Panc1 (cell line): ENCODE data around the gene CNTN4. TPM values are rescaled to one million over a fixed set of nuclear protein-coding genes. Genes with fewer than 3 reads are reported as not detected.

Experiments
- ATAC-seq: fragments of 200-7000 bp; cut with Tn5 transposase; 2 replicates; pipeline ENCODE4 v1.9.1; 2020; ENCODE audit warnings: mild to moderate bottlenecking, moderate library complexity
- BruUV-seq: library from RNA; stranded (reverse); fragments of 400-500 nt; replicated peaks from 2 replicates; lab custom pipeline; 2021; lab: Mats Ljungman, UMichigan
- CTCF ChIA-PET: fragments of 300-600 bp; sonication (Branson Sonifier 250); formaldehyde crosslinking; loops from one replicate; lab custom pipeline; 2022; ENCODE audit warnings: antibody characterized with exemption; lab: Charles Lee
- POLR2A ChIA-PET: fragments of 300-600 bp; sonication (Branson Sonifier 250); formaldehyde crosslinking; loops from one replicate; lab custom pipeline; 2022; ENCODE audit warnings: antibody characterized with exemption; lab: Charles Lee
- DNase-seq: peaks from one replicate; pipeline ENCODE4 v3.0.0-alpha.2; 2010; ENCODE audit warnings: low read depth, low spot score
- H3K27ac ChIP-seq: 2 replicates; pipeline ENCODE4 v1.5.1; 2011; ENCODE audit warnings: mild to moderate bottlenecking, low read length, inconsistent platforms
- H3K27me3 ChIP-seq: fragments of 200-500 bp; sonication (Bioruptor generic); 2 replicates; pipeline ENCODE4 v1.6.0; 2014; ENCODE audit warnings: low read length, inconsistent platforms; ENCODE audit not compliant: control insufficient read depth, insufficient read depth
- H3K36me3 ChIP-seq: fragments of 200-500 bp; sonication (Bioruptor generic); 2 replicates; pipeline ENCODE4 v1.5.1; 2014; ENCODE audit warnings: inconsistent platforms, mild to moderate bottlenecking, low read length, moderate library complexity; ENCODE audit not compliant: control insufficient read depth, insufficient read depth
- H3K4me1 ChIP-seq: 2 replicates; pipeline ENCODE4 v1.5.1; 2011; ENCODE audit warnings: inconsistent platforms, mild to moderate bottlenecking, low read length, moderate library complexity; ENCODE audit not compliant: control insufficient read depth, insufficient read depth
- H3K4me3 ChIP-seq, 2 experiments: 2 replicates each; pipeline ENCODE4 v1.5.1; 2011 to 2012; ENCODE audit warnings: low read depth in 2 of 2, low read length in 2 of 2, mild to moderate bottlenecking in 2 of 2, inconsistent platforms in 1 of 2, moderate library complexity in 1 of 2
- H3K9me3 ChIP-seq: fragments of 200-500 bp; sonication (Bioruptor generic); 2 replicates; pipeline ENCODE4 v1.5.1; 2014; ENCODE audit warnings: low read depth, mild to moderate bottlenecking, inconsistent platforms, low read length, moderate library complexity; ENCODE audit not compliant: control insufficient read depth, insufficient read depth
- POLR2AphosphoS5 ChIP-seq: IDR thresholded peaks from 2 replicates; pipeline ENCODE4 v1.6.1; 2012; ENCODE audit warnings: mild to moderate bottlenecking, low read depth, low read length, moderate library complexity
- SIN3A ChIP-seq: IDR thresholded peaks from 2 replicates; pipeline ENCODE4 v1.6.1; 2012; ENCODE audit warnings: low read depth, mild to moderate bottlenecking, low read length, moderate library complexity, borderline replicate concordance; ENCODE audit not compliant: insufficient read depth
- TCF7L2 ChIP-seq: IDR thresholded peaks from 2 replicates; pipeline ENCODE4 v1.6.1; 2011; ENCODE audit warnings: mild to moderate bottlenecking, low read depth, low read length, inconsistent platforms
- in situ Hi-C: cut with HindIII; loops from 2 replicates; pipeline ENCODE4 v1.10.0; 2016; ENCODE audit warnings: low sequenced_read_pairs, low pct_unique_long_range_greater_than_20kb
- intact Hi-C: fragments of 100-400 bp; cut with micrococcal nuclease; formaldehyde crosslinking; loops from one replicate; pipeline ENCODE4 v1.10.0; 2022; ENCODE audit not compliant: unreplicated experiment
- total RNA-seq: library from RNA; stranded (reverse); gene quantifications from one replicate; pipeline ENCODE4 v1.2.1, GENCODE V29; 2021; ENCODE audit not compliant: unreplicated experiment
- TF ChIP-seq, protein P1 (sequence below): fragments of 450-650 bp; IDR thresholded peaks from 2 replicates; pipeline ENCODE4 v1.5.1; 2017; ENCODE audit warnings: mild to moderate bottlenecking
- TF ChIP-seq, protein P2 (sequence below), 2 experiments: IDR thresholded peaks; 2 replicates each; pipeline ENCODE4 v1.6.1; 2011 to 2012; ENCODE audit warnings: low read depth in 2 of 2, control low read depth in 1 of 2, low read length in 1 of 2, mild to moderate bottlenecking in 1 of 2, moderate library complexity in 1 of 2; ENCODE audit not compliant: insufficient read depth in 1 of 2

The CNTN4 gene
- total RNA-seq, 1 experiment from 2014 or later: not detected

DNA sequence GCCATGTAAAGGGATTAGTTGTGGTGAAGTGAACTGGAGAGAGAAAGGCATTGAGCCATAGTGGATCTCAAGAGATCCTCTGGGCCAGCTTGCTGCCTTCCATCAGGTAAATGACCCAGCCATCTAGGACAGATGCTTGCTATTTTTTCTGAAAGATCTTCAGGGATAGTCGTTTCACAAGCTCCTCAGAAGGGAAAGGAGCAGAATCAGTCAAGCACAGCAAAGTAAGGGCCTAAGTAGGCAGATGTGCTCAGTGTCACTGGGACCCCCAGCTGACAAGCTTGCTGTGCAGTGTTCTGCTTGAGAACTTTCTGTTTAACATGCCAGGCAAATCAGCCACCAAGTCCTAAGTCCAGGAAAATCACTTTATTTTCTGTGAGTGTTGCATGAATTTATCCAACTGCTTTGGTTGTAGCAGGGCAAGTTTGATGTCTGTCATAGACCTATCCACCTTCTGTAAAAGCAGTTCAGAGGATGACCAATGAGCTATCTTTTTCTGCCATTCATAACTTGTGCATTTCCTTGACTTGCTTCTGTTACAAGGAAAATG lies 691.7 kb downstream of the CNTN4 start:
- DNase-seq (no peak), ATAC-seq (no peak)
- ChIA-PET POLR2A (no interaction called here), CTCF (no interaction called here)
- Histone ChIP-seq H3K4me3 (no peak overlapping the region), H3K4me1 (no peaks in the 10 kb centered on the region), H3K9me3 (no peaks in the 10 kb centered on the region), H3K27ac (no peak overlapping the region), H3K27me3 (no peaks in the 10 kb centered on the region), H3K36me3 (no peaks in the 10 kb centered on the region)
- no TSS peak for BruUV-seq
- TF ChIP-seq TCF7L2: no peak
- TF ChIP-seq, protein P1, sequence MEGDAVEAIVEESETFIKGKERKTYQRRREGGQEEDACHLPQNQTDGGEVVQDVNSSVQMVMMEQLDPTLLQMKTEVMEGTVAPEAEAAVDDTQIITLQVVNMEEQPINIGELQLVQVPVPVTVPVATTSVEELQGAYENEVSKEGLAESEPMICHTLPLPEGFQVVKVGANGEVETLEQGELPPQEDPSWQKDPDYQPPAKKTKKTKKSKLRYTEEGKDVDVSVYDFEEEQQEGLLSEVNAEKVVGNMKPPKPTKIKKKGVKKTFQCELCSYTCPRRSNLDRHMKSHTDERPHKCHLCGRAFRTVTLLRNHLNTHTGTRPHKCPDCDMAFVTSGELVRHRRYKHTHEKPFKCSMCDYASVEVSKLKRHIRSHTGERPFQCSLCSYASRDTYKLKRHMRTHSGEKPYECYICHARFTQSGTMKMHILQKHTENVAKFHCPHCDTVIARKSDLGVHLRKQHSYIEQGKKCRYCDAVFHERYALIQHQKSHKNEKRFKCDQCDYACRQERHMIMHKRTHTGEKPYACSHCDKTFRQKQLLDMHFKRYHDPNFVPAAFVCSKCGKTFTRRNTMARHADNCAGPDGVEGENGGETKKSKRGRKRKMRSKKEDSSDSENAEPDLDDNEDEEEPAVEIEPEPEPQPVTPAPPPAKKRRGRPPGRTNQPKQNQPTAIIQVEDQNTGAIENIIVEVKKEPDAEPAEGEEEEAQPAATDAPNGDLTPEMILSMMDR: no peak
- TF ChIP-seq, protein P2, sequence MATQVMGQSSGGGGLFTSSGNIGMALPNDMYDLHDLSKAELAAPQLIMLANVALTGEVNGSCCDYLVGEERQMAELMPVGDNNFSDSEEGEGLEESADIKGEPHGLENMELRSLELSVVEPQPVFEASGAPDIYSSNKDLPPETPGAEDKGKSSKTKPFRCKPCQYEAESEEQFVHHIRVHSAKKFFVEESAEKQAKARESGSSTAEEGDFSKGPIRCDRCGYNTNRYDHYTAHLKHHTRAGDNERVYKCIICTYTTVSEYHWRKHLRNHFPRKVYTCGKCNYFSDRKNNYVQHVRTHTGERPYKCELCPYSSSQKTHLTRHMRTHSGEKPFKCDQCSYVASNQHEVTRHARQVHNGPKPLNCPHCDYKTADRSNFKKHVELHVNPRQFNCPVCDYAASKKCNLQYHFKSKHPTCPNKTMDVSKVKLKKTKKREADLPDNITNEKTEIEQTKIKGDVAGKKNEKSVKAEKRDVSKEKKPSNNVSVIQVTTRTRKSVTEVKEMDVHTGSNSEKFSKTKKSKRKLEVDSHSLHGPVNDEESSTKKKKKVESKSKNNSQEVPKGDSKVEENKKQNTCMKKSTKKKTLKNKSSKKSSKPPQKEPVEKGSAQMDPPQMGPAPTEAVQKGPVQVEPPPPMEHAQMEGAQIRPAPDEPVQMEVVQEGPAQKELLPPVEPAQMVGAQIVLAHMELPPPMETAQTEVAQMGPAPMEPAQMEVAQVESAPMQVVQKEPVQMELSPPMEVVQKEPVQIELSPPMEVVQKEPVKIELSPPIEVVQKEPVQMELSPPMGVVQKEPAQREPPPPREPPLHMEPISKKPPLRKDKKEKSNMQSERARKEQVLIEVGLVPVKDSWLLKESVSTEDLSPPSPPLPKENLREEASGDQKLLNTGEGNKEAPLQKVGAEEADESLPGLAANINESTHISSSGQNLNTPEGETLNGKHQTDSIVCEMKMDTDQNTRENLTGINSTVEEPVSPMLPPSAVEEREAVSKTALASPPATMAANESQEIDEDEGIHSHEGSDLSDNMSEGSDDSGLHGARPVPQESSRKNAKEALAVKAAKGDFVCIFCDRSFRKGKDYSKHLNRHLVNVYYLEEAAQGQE (IDR thresholded peaks at IDR 0.05; ENCODE audit: insufficient read depth in 1 of 2, low read depth in 2 of 2, low read length in 1 of 2): no peak
- TF ChIP-seq SIN3A: no peak
- intact Hi-C loops (no loop called here), in situ Hi-C loops (no loop called here)

DNA sequence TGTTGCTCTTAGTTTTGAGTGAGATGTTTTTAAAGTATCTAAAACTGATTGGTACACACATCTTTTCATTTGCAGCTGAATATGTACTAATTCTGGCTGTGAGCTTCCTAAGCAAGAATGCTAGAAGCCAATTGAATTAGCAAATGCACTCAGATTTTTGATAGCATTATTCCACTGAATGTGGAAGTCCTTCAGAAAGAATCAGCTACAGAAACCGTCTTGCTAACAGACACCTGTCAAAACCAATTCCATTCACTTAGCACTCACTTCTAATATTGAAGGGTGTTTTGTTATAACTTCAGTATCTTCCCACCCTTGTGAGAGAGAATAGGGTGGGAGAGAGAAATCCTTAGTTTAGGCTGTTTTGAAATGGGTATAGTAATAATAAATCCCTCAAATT lies 693.8 kb downstream of the CNTN4 start:
- POLR2A ChIA-PET: no interaction called here
- no TSS peak for BruUV-seq
- no peak for ATAC-seq
- Histone ChIP-seq H3K4me3 (no peak overlapping the region), H3K9me3 (no peaks in the 10 kb centered on the region), H3K4me1 (no peaks in the 10 kb centered on the region), H3K36me3 (no peaks in the 10 kb centered on the region), H3K27me3 (no peaks in the 10 kb centered on the region), H3K27ac (no peak overlapping the region)
- intact Hi-C loops: no loop called here
- TF ChIP-seq, protein P2 (IDR thresholded peaks at IDR 0.05; ENCODE audit: insufficient read depth in 1 of 2, low read depth in 2 of 2, low read length in 1 of 2): no peak
- TF ChIP-seq POLR2AphosphoS5 (no peak), SIN3A (no peak), TCF7L2 (no peak)
- TF ChIP-seq, protein P1: no peak
- no peak for DNase-seq
- CTCF ChIA-PET: no interaction called here
- in situ Hi-C loops: no loop called here
